ENCODE data around the gene SPOCK2. TPM values are rescaled to one million over a fixed set of nuclear protein-coding genes. Genes with fewer than 3 reads are reported as not detected.

Gene SPOCK2
- total and polyA plus RNA-seq, 8 donors: 4.5 to 107 (median 8.7) TPM

GRCh38 chr10:72116372-72116771 lies 28.0 kb upstream of the SPOCK2 start:
- Histone ChIP-seq H3K4me3 (no peak overlapping the region), H3K36me3 (no peaks in the 10 kb centered on the region), H3K27ac (no peak overlapping the region), H3K27me3 (no peaks in the 10 kb centered on the region), H3K4me1 (no peaks in the 10 kb centered on the region), H3K9me3 (no peaks in the 10 kb centered on the region)
- DNase-seq (no peak), ATAC-seq (no peak)
- intact Hi-C loops (cut with DNase I): no loop called here
- no peak for TF ChIP-seq CTCF (IDR thresholded peaks at IDR 0.05)

DNA sequence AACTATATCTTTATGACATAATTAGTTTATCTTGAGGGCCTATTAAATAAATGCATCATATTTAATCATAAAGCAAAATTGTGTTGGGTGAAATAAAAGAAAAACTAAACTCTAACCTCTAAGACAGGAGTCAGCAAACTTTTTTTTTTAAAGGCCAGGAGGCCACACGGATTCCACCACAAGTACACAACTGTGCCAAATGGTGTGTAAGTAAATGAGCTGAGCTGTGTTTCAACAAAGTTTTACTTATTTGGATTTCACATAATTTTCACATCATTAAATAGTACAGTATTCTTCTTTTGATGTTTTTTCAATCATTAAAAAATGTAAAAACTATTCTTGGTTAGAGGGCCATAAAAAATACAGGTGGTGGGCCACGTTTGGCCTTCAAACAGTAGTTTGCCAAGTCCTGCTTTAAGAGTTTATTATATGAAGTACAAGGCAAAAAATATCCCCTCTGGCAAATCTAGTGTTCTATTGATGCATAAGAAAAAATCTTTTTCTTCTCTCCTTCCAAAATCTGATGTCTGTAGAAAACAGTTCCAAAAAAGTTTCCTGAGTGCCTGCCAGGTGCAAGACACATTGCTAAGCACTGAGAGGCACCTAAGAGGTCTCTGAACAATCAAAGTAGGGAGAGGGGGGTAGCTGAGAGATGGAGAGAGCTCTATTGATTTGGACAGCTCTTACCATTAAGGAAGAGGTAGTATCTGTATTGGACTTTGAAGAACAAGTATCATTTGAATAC lies 26.5 kb upstream of the SPOCK2 start:
- DNase-seq: no peak
- no peak for TF ChIP-seq CTCF (IDR thresholded peaks at IDR 0.05)
- H3K9me3 ChIP-seq: no peaks in the 10 kb centered on the region
- H3K27ac ChIP-seq: no peak overlapping the region
- no peaks in the 10 kb centered on the region for H3K36me3 ChIP-seq
- ATAC-seq: no peak
- H3K4me1 ChIP-seq: no peaks in the 10 kb centered on the region
- intact Hi-C loops (cut with DNase I): no loop called here
- no peak overlapping the region for H3K4me3 ChIP-seq
- H3K27me3 ChIP-seq: no peaks in the 10 kb centered on the region

- Histone ChIP-seq H3K27me3 (no peaks in the 10 kb centered on the region), H3K27ac (no peak overlapping the region), H3K4me3 (no peak overlapping the region), H3K4me1 (no peaks in the 10 kb centered on the region), H3K36me3 (no peaks in the 10 kb centered on the region), H3K9me3 (no peaks in the 10 kb centered on the region)
- intact Hi-C loops (cut with DNase I): no loop called here
- ATAC-seq (no peak), DNase-seq (no peak)
- no peak for TF ChIP-seq CTCF (IDR thresholded peaks at IDR 0.05)
Measured at GRCh38 chr10:72110673-72111401, 22.5 kb upstream of the SPOCK2 start.

GRCh38 chr10:72109636-72110157 lies 21.3 kb upstream of the SPOCK2 start:
- peak overlapping the region in 1 of 2 donors; percentile 15 for H3K27ac ChIP-seq
- H3K36me3 ChIP-seq: no peaks in the 10 kb centered on the region
- intact Hi-C loops (cut with DNase I): no loop called here
- TF ChIP-seq CTCF (IDR thresholded peaks at IDR 0.05): no peak
- H3K9me3 ChIP-seq: no peaks in the 10 kb centered on the region
- H3K27me3 ChIP-seq: no peaks in the 10 kb centered on the region
- DNase-seq: no peak
- no peaks in the 10 kb centered on the region for H3K4me1 ChIP-seq
- no peak for ATAC-seq
- H3K4me3 ChIP-seq: no peak overlapping the region

Measured in left lung (tissue), 10 donors.